ENCODE results near the gene KRTAP16-1.

Gene KRTAP16-1

GRCh38 chr17:41301916-41302901 lies 6.9 kb downstream of the KRTAP16-1 start, which contains the start of gene KRTAP29-1:
Gene KRTAP29-1, minus strand, starts transcription at chr17:41302851. Its CDS starts 0 bp downstream, at chr17:41302851.
- in situ Hi-C loops (cut with MboI; ENCODE audit: low sequenced_read_pairs, unreplicated experiment): loop anchor here (25.0 kb wide), 1 partner anchor 390 kb away; no protein-coding TSS in a partner anchor
- no peak for TF ChIP-seq CTCF (IDR thresholded peaks at IDR 0.05; ENCODE audit: borderline replicate concordance, control extremely low read depth, extremely low read depth, insufficient read depth, missing control alignments)
- DNase-seq (ENCODE audit: low spot score): no peak

- TF ChIP-seq CTCF (IDR thresholded peaks at IDR 0.05; ENCODE audit: borderline replicate concordance, control extremely low read depth, extremely low read depth, insufficient read depth, missing control alignments): no peak
- in situ Hi-C loops (cut with MboI; ENCODE audit: low sequenced_read_pairs, unreplicated experiment): loop anchor here (25.0 kb wide), 1 partner anchor 389 kb away; no protein-coding TSS in a partner anchor
- no peak for DNase-seq (ENCODE audit: low spot score)
These were observed 7.8 kb downstream of the KRTAP16-1 start for GRCh38 chr17:41301204-41301790.

- in situ Hi-C loops (cut with MboI; ENCODE audit: low sequenced_read_pairs, unreplicated experiment): no loop called here
- no peak for DNase-seq (ENCODE audit: low spot score)
- no peak for TF ChIP-seq CTCF (IDR thresholded peaks at IDR 0.05; ENCODE audit: borderline replicate concordance, control extremely low read depth, extremely low read depth, insufficient read depth, missing control alignments)
These were observed 10.5 kb downstream of the KRTAP16-1 start for GRCh38 chr17:41298458-41299135.

GRCh38 chr17:41296846-41297245 lies 12.3 kb downstream of the KRTAP16-1 start:
- no peak for TF ChIP-seq CTCF (IDR thresholded peaks at IDR 0.05; ENCODE audit: borderline replicate concordance, control extremely low read depth, extremely low read depth, insufficient read depth, missing control alignments)
- no peak for DNase-seq (ENCODE audit: low spot score)
- in situ Hi-C loops (cut with MboI; ENCODE audit: low sequenced_read_pairs, unreplicated experiment): no loop called here

GRCh38 chr17:41294016-41294415 lies 15.1 kb downstream of the KRTAP16-1 start:
- no peak for TF ChIP-seq CTCF (IDR thresholded peaks at IDR 0.05; ENCODE audit: borderline replicate concordance, control extremely low read depth, extremely low read depth, insufficient read depth, missing control alignments)
- in situ Hi-C loops (cut with MboI; ENCODE audit: low sequenced_read_pairs, unreplicated experiment): no loop called here
- DNase-seq (ENCODE audit: low spot score): no peak

GRCh38 chr17:41287050-41287449 lies 22.1 kb downstream of the KRTAP16-1 start:
- TF ChIP-seq CTCF (IDR thresholded peaks at IDR 0.05; ENCODE audit: borderline replicate concordance, control extremely low read depth, extremely low read depth, insufficient read depth, missing control alignments): no peak
- peak; percentile 0 for DNase-seq (ENCODE audit: low spot score)
- in situ Hi-C loops (cut with MboI; ENCODE audit: low sequenced_read_pairs, unreplicated experiment): no loop called here

Measured in GM13976 (cell line).